ENCODE data around the gene TPPP2.

DNA sequence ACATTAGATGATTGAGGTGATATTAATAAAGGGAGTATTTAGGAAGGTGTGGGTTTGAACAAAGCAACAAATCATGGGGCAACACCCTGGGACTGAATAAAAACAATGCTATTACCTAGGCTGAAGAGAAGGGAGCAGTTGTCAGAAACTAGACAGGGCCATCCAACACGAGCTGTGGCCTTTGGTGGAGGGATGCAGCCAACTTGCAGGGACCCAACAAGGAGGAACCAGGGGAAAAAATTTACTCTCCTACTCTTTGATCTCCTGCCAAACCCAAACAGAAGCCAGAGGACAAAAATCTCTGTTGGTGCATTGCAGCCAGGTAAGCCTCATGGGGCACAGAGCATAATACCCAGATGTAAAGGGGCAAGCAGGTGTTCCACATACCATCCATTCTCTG, 18.9 kb upstream of the TPPP2 start:
- no peak for TF ChIP-seq EED (IDR thresholded peaks at IDR 0.05; ENCODE audit: low read depth)
- no peak for TF ChIP-seq BHLHE40 (IDR thresholded peaks at IDR 0.05; ENCODE audit: borderline replicate concordance in 1 of 2, low read depth in 2 of 2, low read length in 1 of 2)
- TF ChIP-seq, protein P1, sequence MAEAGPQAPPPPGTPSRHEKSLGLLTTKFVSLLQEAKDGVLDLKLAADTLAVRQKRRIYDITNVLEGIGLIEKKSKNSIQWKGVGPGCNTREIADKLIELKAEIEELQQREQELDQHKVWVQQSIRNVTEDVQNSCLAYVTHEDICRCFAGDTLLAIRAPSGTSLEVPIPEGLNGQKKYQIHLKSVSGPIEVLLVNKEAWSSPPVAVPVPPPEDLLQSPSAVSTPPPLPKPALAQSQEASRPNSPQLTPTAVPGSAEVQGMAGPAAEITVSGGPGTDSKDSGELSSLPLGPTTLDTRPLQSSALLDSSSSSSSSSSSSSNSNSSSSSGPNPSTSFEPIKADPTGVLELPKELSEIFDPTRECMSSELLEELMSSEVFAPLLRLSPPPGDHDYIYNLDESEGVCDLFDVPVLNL (IDR thresholded peaks at IDR 0.05; ENCODE audit: low read depth, low read length) = no peak
- no peak for TF ChIP-seq ZNF274 (IDR thresholded peaks at IDR 0.05; ENCODE audit: insufficient read depth, insufficient read length)
- no peak for TF ChIP-seq POLR2AphosphoS5 (IDR thresholded peaks at IDR 0.05; ENCODE audit: low read length)
- TF ChIP-seq, protein P2, sequence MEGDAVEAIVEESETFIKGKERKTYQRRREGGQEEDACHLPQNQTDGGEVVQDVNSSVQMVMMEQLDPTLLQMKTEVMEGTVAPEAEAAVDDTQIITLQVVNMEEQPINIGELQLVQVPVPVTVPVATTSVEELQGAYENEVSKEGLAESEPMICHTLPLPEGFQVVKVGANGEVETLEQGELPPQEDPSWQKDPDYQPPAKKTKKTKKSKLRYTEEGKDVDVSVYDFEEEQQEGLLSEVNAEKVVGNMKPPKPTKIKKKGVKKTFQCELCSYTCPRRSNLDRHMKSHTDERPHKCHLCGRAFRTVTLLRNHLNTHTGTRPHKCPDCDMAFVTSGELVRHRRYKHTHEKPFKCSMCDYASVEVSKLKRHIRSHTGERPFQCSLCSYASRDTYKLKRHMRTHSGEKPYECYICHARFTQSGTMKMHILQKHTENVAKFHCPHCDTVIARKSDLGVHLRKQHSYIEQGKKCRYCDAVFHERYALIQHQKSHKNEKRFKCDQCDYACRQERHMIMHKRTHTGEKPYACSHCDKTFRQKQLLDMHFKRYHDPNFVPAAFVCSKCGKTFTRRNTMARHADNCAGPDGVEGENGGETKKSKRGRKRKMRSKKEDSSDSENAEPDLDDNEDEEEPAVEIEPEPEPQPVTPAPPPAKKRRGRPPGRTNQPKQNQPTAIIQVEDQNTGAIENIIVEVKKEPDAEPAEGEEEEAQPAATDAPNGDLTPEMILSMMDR (IDR thresholded peaks at IDR 0.05 in 2 of 3, conservative IDR thresholded peaks at IDR 0.05 in 1 of 3; ENCODE audit: control insufficient read depth in 2 of 3, extremely low read depth in 1 of 3, insufficient read depth in 1 of 3, low read depth in 3 of 3, low read length in 3 of 3) = no peak
- no peak for TF ChIP-seq EZH2 (IDR thresholded peaks at IDR 0.05; ENCODE audit: borderline replicate concordance, control insufficient read depth, low read depth, low read length)
- no peak for TF ChIP-seq NFXL1 (IDR thresholded peaks at IDR 0.05; ENCODE audit: borderline replicate concordance)
- no peak for TF ChIP-seq POLR2A (IDR thresholded peaks at IDR 0.05; ENCODE audit: low read depth, low read length)

Measured in GM12878 (cell line).